MM.1S (cell line): ENCODE measurements around the gene SLC43A3.

Experiments used
- EZH2 ChIP-seq: fragments of 300-600 bp; sonication (generic); optimal IDR thresholded peaks from 2 replicates; pipeline ENCODE3; 2017; ENCODE audit warnings: low read depth, mild to moderate bottlenecking, antibody characterized with exemption, low read length, mixed read lengths
- TF ChIP-seq, protein P1 (sequence below): fragments of 300-600 bp; sonication (generic); IDR thresholded peaks from 2 replicates; pipeline ENCODE4 v1.5.1; 2016; ENCODE audit warnings: antibody characterized with exemption, low read length, mixed read lengths

DNA sequence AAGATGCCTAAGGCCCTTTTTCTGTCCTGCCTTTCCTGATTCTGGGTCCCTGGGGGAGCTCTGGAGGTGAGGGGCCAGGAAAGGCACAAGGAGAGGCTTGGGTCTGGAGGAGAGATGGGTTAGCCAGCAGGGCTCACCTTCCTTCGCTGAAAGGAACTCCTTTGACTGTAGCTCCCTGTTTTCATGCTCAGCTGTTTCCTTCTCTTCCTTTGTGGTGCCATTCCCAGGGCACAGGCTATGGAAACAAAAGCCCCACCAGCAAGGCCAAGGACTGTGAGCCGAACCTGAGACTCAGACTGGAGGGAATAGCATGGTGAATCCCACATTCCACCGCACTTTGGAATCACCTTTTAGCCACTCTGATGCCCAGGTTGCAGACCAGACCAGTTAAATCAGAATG is 10.5 kb downstream of the SLC43A3 start:
- TF ChIP-seq, protein P1, sequence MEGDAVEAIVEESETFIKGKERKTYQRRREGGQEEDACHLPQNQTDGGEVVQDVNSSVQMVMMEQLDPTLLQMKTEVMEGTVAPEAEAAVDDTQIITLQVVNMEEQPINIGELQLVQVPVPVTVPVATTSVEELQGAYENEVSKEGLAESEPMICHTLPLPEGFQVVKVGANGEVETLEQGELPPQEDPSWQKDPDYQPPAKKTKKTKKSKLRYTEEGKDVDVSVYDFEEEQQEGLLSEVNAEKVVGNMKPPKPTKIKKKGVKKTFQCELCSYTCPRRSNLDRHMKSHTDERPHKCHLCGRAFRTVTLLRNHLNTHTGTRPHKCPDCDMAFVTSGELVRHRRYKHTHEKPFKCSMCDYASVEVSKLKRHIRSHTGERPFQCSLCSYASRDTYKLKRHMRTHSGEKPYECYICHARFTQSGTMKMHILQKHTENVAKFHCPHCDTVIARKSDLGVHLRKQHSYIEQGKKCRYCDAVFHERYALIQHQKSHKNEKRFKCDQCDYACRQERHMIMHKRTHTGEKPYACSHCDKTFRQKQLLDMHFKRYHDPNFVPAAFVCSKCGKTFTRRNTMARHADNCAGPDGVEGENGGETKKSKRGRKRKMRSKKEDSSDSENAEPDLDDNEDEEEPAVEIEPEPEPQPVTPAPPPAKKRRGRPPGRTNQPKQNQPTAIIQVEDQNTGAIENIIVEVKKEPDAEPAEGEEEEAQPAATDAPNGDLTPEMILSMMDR = no peak
- no peak for TF ChIP-seq EZH2
